ENCODE measurements around the gene PPME1. TPM values are rescaled to one million over a fixed set of nuclear protein-coding genes. Genes with fewer than 3 reads are reported as not detected.
A peak's percentile ranks its signal among the peaks of the same experiment; 100 is the strongest.

Gene PPME1
- total RNA-seq, 1 donor = 22.6 TPM

- DNase-seq (ENCODE audit: low read depth in 2 of 3, low spot score in 2 of 3) = no peak
Measured at GRCh38 chr11:74278103-74278502, 107.0 kb downstream of the PPME1 start.

GRCh38 chr11:74278721-74279161, 107.7 kb downstream of the PPME1 start:
- no peak for DNase-seq (ENCODE audit: low read depth in 2 of 3, low spot score in 2 of 3)

- DNase-seq (ENCODE audit: low read depth in 2 of 3, low spot score in 2 of 3) = no peak
Measured at GRCh38 chr11:74279256-74279655, 108.2 kb downstream of the PPME1 start.

- DNase-seq (ENCODE audit: low read depth in 2 of 3, low spot score in 2 of 3) = no peak
Measured at GRCh38 chr11:74280494-74280893, 109.4 kb downstream of the PPME1 start.

- DNase-seq (ENCODE audit: low read depth in 2 of 3, low spot score in 2 of 3) = no peak
Measured at GRCh38 chr11:74282421-74282820, 111.3 kb downstream of the PPME1 start.

GRCh38 chr11:74282914-74283371, 111.9 kb downstream of the PPME1 start:
- no peak for DNase-seq (ENCODE audit: low read depth in 2 of 3, low spot score in 2 of 3)

GRCh38 chr11:74283580-74284180, 112.6 kb downstream of the PPME1 start:
- no peak for DNase-seq (ENCODE audit: low read depth in 2 of 3, low spot score in 2 of 3)

GRCh38 chr11:74284466-74284865, 113.4 kb downstream of the PPME1 start:
- no peak for DNase-seq (ENCODE audit: low read depth in 2 of 3, low spot score in 2 of 3)

- peak in 2 of 3 donors; percentile 26 to 48 for DNase-seq (ENCODE audit: low read depth in 2 of 3, low spot score in 2 of 3)
Measured at GRCh38 chr11:74288161-74288560, 117.1 kb downstream of the PPME1 start.

GRCh38 chr11:74288911-74289310, 117.8 kb downstream of the PPME1 start:
- no peak for DNase-seq (ENCODE audit: low read depth in 2 of 3, low spot score in 2 of 3)

- DNase-seq (ENCODE audit: low read depth in 2 of 3, low spot score in 2 of 3) = no peak
Measured at GRCh38 chr11:74297484-74297883, 126.4 kb downstream of the PPME1 start.

- no peak for DNase-seq (ENCODE audit: low read depth in 2 of 3, low spot score in 2 of 3)
Measured at GRCh38 chr11:74299015-74299414, 127.9 kb downstream of the PPME1 start.

Small RNAs within 50 kb of the gene (small RNA-seq; reads per million reads assigned to genes)
- gene AP002392.1 = not detected
- not detected for gene RF00409

Other genes starting within 250 kb of the PPME1 start
- under 0.01 TPM for gene DNAJB13, start 220.3 kb upstream of the PPME1 start, total RNA-seq
- 243 TPM for gene UCP2, start 188.4 kb upstream of the PPME1 start, total RNA-seq
- gene UCP3, start 162.2 kb upstream of the PPME1 start, total RNA-seq = 2.4 TPM
- 21.3 TPM for gene C2CD3, start 287 bp upstream of the PPME1 start, total RNA-seq
- 0.27 TPM for gene P4HA3, start 140.4 kb downstream of the PPME1 start, total RNA-seq
- 18.3 TPM for gene PGM2L1, start 227.1 kb downstream of the PPME1 start, total RNA-seq

Measured in hematopoietic multipotent progenitor cell (in vitro differentiated cells).